HL-60 (cell line): Measurements from ENCODE around the gene SHISA6.

Source experiments
- DNase-seq, 2 experiments: peaks; one replicate each; pipeline ENCODE4 v3.0.0-alpha.2; 2010 to 2020; ENCODE audit warnings: low read depth in 1 of 2, low spot score in 1 of 2
- H3K27ac ChIP-seq: fragments of 250-450 bp; sonication (Bioruptor Pico); replicated peaks from 2 replicates; pipeline ENCODE4 v1.5.1; 2020; ENCODE audit warnings: mild to moderate bottlenecking, moderate library complexity
- H3K27me3 ChIP-seq: fragments of 250-450 bp; sonication (Bioruptor Pico); 2 replicates; pipeline ENCODE4 v1.5.1; 2021; ENCODE audit warnings: mild to moderate bottlenecking, moderate library complexity; ENCODE audit not compliant: insufficient read depth, poor library complexity, severe bottlenecking
- H3K4me3 ChIP-seq: replicated peaks from 2 replicates; pipeline ENCODE4 v1.5.1; 2011; ENCODE audit warnings: mild to moderate bottlenecking, control low read depth, low read length; ENCODE audit not compliant: insufficient read depth
- GABPA ChIP-seq: IDR thresholded peaks from 2 replicates; pipeline ENCODE4 v1.6.1; 2012; ENCODE audit warnings: low read depth
- POLR2AphosphoS5 ChIP-seq: IDR thresholded peaks from 2 replicates; pipeline ENCODE4 v1.6.1; 2012; ENCODE audit warnings: low read depth
- SPI1 ChIP-seq: IDR thresholded peaks from 2 replicates; pipeline ENCODE4 v1.6.1; 2012; ENCODE audit warnings: low read depth, mild to moderate bottlenecking, borderline replicate concordance
- TF ChIP-seq, protein P1 (sequence below): IDR thresholded peaks from 2 replicates; pipeline ENCODE4 v1.6.1; 2012; ENCODE audit warnings: low read depth; ENCODE audit not compliant: insufficient replicate concordance
- TF ChIP-seq, protein P2 (sequence below): IDR thresholded peaks from one replicate; pipeline ENCODE4 v1.5.1; 2011; ENCODE audit warnings: low read length, control low read depth, inconsistent platforms; ENCODE audit not compliant: insufficient read depth

SHISA6 gene

DNA sequence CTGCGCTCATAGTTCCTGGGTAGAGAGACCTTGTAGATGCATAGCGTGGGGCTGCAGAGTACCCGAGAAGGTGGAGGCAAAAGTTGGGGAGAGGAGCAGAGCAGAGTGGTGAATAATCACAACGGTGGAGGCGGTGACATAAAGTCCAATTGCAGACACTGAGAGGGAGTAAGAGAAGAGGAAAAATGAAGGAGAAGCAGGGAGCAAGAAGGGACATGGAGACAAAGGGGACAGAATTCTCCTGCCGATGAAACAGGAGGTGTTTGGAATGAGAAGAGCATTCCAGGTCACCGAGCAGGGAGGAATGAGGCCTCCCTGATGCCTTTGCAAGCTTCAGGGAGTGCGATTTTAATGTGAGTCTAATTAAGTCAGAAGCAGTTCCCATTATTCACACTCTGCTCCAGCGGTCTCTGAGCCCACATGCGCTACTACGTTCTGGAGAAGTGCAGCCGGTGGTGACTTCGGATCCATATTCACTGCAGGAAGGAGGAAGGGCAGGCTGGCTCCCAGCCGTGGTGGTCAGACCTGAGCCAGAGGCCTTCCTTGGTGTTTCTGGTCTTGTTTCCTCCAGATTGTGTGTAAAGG, 249.2 kb downstream of the SHISA6 start:
- no peak for DNase-seq
- TF ChIP-seq, protein P1, sequence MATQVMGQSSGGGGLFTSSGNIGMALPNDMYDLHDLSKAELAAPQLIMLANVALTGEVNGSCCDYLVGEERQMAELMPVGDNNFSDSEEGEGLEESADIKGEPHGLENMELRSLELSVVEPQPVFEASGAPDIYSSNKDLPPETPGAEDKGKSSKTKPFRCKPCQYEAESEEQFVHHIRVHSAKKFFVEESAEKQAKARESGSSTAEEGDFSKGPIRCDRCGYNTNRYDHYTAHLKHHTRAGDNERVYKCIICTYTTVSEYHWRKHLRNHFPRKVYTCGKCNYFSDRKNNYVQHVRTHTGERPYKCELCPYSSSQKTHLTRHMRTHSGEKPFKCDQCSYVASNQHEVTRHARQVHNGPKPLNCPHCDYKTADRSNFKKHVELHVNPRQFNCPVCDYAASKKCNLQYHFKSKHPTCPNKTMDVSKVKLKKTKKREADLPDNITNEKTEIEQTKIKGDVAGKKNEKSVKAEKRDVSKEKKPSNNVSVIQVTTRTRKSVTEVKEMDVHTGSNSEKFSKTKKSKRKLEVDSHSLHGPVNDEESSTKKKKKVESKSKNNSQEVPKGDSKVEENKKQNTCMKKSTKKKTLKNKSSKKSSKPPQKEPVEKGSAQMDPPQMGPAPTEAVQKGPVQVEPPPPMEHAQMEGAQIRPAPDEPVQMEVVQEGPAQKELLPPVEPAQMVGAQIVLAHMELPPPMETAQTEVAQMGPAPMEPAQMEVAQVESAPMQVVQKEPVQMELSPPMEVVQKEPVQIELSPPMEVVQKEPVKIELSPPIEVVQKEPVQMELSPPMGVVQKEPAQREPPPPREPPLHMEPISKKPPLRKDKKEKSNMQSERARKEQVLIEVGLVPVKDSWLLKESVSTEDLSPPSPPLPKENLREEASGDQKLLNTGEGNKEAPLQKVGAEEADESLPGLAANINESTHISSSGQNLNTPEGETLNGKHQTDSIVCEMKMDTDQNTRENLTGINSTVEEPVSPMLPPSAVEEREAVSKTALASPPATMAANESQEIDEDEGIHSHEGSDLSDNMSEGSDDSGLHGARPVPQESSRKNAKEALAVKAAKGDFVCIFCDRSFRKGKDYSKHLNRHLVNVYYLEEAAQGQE = no peak
- TF ChIP-seq SPI1 = no peak
- TF ChIP-seq, protein P2, sequence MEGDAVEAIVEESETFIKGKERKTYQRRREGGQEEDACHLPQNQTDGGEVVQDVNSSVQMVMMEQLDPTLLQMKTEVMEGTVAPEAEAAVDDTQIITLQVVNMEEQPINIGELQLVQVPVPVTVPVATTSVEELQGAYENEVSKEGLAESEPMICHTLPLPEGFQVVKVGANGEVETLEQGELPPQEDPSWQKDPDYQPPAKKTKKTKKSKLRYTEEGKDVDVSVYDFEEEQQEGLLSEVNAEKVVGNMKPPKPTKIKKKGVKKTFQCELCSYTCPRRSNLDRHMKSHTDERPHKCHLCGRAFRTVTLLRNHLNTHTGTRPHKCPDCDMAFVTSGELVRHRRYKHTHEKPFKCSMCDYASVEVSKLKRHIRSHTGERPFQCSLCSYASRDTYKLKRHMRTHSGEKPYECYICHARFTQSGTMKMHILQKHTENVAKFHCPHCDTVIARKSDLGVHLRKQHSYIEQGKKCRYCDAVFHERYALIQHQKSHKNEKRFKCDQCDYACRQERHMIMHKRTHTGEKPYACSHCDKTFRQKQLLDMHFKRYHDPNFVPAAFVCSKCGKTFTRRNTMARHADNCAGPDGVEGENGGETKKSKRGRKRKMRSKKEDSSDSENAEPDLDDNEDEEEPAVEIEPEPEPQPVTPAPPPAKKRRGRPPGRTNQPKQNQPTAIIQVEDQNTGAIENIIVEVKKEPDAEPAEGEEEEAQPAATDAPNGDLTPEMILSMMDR = no peak
- TF ChIP-seq GABPA = no peak
- TF ChIP-seq POLR2AphosphoS5 = no peak
- Histone ChIP-seq H3K4me3 (no peak overlapping the region), H3K27me3 (no peaks in the 10 kb centered on the region), H3K27ac (no peak overlapping the region)

- DNase-seq = no peak
- no peak for TF ChIP-seq GABPA
- Histone ChIP-seq H3K27me3 (no peaks in the 10 kb centered on the region), H3K4me3 (no peak overlapping the region), H3K27ac (no peak overlapping the region)
These were observed 251.5 kb downstream of the SHISA6 start for GRCh38 chr17:11492511-11492910.

DNA sequence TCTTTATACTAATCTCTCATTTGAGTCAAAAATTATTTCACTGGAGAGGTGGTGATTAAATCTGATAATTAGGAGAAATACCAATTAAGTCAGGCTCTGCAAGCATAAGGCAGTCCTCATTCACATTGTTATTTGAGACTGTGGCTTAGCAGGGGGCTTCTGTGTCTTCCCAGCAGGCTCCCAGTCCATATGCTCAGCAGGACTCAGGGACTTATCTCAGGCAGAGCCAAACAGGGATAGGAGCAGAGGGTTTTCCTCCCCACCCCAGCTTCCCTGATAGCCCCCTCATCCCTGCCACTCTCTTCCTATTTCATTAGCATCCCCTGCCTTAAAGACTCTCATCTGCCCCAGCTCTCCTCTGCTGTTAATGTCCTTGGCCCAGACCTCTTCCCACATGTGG, 252.9 kb downstream of the SHISA6 start:
- no peak overlapping the region for H3K4me3 ChIP-seq
- TF ChIP-seq SPI1 = no peak
- TF ChIP-seq, protein P2 = no peak
- no peak for TF ChIP-seq POLR2AphosphoS5
- TF ChIP-seq, protein P1 = no peak
- TF ChIP-seq GABPA = no peak
- H3K27ac ChIP-seq = no peak overlapping the region
- no peaks in the 10 kb centered on the region for H3K27me3 ChIP-seq
- DNase-seq = no peak

- DNase-seq = no peak
- Histone ChIP-seq H3K27ac (no peak overlapping the region), H3K27me3 (no peaks in the 10 kb centered on the region), H3K4me3 (no peak overlapping the region)
- TF ChIP-seq, protein P2 = no peak
- no peak for TF ChIP-seq POLR2AphosphoS5
- no peak for TF ChIP-seq GABPA
- TF ChIP-seq, protein P1 = no peak
- no peak for TF ChIP-seq SPI1
These were observed 254.6 kb downstream of the SHISA6 start for GRCh38 chr17:11495613-11496012.
